ENCODE data around the gene PCBD1.

Gene PCBD1

GRCh38 chr10:70850097-70850496 lies 38.3 kb downstream of the PCBD1 start:
- CTCF ChIA-PET: no interaction called here
- no peaks in the 10 kb centered on the region for H3K9me3 Mint-ChIP-seq
- no peaks in the 10 kb centered on the region for H3K27me3 Mint-ChIP-seq
- peaks cover 6% of the 10 kb centered on the region for H3K4me1 Mint-ChIP-seq
- no peak overlapping the region for H3K27ac Mint-ChIP-seq
- H3K36me3 Mint-ChIP-seq: peaks cover 5% of the 10 kb centered on the region
- H3K4me3 Mint-ChIP-seq: no peak overlapping the region
- DNase-seq: no peak

DNA sequence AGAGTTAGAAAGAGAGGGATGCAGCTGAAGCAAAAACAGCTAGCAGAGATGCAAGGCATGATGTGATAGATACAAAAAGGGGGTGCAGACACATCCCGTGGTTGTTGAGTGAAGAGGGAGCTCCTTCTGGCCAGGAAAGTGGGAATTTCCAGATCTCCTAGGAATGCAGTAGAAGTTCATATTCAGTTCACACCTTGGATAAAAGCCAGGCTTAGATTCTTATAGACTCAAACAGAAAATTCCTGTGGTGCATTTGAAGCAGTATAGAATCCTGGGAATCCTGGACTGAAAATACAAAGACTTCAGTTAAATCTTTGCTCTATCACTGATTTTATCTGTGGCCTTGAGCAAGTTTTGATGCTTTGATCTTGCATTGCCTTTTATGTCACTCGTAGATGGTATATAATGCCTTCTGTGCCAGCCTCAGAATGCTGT lies 38.8 kb downstream of the PCBD1 start:
- no peak for DNase-seq
- Mint-ChIP-seq H3K27ac (no peak overlapping the region), H3K9me3 (no peaks in the 10 kb centered on the region), H3K4me3 (no peak overlapping the region), H3K4me1 (peaks cover 6% of the 10 kb centered on the region), H3K27me3 (no peaks in the 10 kb centered on the region), H3K36me3 (peaks cover 5% of the 10 kb centered on the region)
- CTCF ChIA-PET: no interaction called here

DNA sequence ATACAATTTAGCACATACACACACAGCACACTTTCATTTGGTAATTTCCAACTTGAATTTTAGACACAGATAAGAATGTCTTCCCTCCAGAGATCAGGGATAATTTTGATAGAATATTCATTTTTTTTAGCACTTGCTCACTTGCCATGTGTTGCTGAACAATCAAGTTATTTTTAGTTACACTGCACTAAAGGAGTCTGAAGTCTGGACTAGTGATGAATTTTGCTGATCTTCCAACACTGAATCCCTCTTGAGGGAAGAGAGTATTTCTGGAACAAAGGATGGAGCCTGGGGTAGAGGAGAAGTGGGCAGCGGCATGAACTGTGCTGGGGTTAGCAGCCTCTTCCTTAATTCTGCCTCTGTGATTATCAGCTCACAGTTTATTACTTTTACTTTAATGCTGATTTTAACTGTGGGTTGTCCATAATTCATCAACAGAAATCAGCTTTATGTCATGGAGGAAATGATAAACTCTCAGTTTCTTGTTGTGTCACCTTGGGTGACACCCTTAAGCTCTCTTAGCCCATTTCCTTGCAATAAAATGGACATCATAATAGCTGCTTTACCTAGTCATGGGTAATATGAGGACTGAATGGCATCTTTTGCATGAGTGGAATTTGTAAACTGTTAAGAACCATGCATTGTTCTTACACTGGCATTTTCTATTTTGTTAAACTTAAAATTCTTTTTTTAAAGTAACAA lies 40.6 kb downstream of the PCBD1 start:
- Mint-ChIP-seq H3K4me1 (peaks cover 6% of the 10 kb centered on the region), H3K27ac (no peak overlapping the region), H3K4me3 (no peak overlapping the region), H3K27me3 (no peaks in the 10 kb centered on the region), H3K36me3 (peaks cover 5% of the 10 kb centered on the region), H3K9me3 (no peaks in the 10 kb centered on the region)
- CTCF ChIA-PET: no interaction called here
- DNase-seq: no peak

DNA sequence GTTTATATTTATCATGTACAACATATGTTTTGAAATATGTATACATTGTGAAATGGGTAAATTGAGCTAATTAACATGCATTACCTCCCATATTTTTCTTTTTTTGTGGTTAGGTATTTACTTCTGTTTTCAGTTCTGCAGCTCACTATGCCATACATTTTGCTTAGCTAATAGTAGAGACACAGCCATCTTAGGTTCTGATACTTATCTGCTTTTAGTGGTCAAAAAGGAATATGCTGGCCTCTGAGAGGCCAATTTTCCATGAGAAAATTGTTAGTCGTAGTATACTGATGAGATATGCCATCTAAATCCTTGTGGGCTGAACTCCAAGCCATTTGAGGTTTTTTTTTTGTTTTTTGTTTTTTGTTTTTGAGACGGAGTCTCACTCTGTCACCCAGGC lies 41.6 kb downstream of the PCBD1 start:
- CTCF ChIA-PET: no interaction called here
- H3K9me3 Mint-ChIP-seq: no peaks in the 10 kb centered on the region
- H3K27me3 Mint-ChIP-seq: no peaks in the 10 kb centered on the region
- H3K36me3 Mint-ChIP-seq: peaks cover 4% of the 10 kb centered on the region
- no peak overlapping the region for H3K4me3 Mint-ChIP-seq
- no peak for DNase-seq
- no peak overlapping the region for H3K27ac Mint-ChIP-seq
- peaks cover 6% of the 10 kb centered on the region for H3K4me1 Mint-ChIP-seq

DNA sequence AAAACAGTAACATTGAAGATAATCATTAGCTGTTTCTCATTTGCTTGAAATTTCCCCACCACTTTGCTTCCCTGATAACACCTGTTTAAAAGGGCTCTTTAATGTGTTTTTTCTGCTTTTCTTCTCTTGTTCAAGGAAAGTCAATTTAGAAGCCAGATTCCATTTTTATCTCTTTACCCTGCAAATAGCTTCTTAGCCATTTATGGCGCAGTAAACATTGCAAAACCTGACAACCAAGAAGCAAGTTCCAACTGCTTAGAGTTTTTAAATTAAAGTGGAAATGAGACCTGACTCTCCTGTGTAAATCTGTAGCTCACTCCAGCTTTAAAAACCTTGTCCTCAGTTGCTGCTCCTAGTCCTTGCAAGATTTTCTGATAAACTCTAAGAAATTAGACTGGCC lies 42.5 kb downstream of the PCBD1 start:
- no peak for DNase-seq
- Mint-ChIP-seq H3K27me3 (no peaks in the 10 kb centered on the region), H3K36me3 (peaks cover 4% of the 10 kb centered on the region), H3K27ac (no peak overlapping the region), H3K9me3 (no peaks in the 10 kb centered on the region), H3K4me1 (peaks cover 6% of the 10 kb centered on the region), H3K4me3 (no peak overlapping the region)
- CTCF ChIA-PET: no interaction called here

- CTCF ChIA-PET: no interaction called here
- H3K4me1 Mint-ChIP-seq: peaks cover 6% of the 10 kb centered on the region
Measured at GRCh38 chr10:70845256-70845655, 43.1 kb downstream of the PCBD1 start.

DNA sequence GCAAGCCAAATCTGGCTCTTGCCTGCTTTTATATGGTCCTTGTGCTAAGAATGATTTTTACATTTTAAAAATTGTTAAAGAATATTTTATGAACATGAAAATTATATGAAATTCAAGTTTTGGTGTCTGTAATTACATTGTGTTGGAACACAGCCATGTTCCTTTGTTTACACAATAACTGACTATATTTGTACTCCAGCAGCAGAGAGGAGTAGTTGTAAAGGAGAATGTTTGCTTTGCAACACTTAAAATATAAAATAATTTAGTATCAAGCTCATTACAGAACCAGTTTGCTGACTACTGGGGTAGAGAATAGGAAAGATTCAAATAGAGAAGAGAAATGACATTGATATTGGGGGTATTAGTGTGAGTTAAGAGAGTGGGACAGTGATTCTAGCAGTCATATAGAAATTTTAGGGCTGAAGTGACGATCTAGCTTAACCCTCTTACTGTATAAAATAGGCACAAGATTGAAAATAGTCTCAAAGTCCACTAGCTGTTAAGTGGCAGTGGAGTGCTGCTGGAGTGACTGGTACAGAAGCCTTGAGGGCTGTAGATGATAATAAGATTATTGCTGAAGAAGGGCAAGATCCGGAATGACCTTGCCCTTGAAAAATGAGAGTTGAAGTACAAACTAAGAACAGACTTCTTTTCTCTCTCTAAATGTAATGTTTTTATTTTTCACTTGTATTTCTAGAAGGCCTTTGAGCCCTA lies 44.4 kb downstream of the PCBD1 start:
- CTCF ChIA-PET: no interaction called here
- Mint-ChIP-seq H3K27me3 (no peaks in the 10 kb centered on the region), H3K4me1 (no peaks in the 10 kb centered on the region), H3K4me3 (no peak overlapping the region), H3K9me3 (no peaks in the 10 kb centered on the region), H3K27ac (no peak overlapping the region), H3K36me3 (peaks cover 4% of the 10 kb centered on the region)
- no peak for DNase-seq

More at GRCh38 chr10:70845256-70845655, 43.1 kb downstream of the PCBD1 start:
- H3K9me3 Mint-ChIP-seq: no peaks in the 10 kb centered on the region
- H3K36me3 Mint-ChIP-seq: peaks cover 4% of the 10 kb centered on the region
- H3K27me3 Mint-ChIP-seq: no peaks in the 10 kb centered on the region
- H3K4me3 Mint-ChIP-seq: no peak overlapping the region
- no peak for DNase-seq
- no peak overlapping the region for H3K27ac Mint-ChIP-seq

DNA sequence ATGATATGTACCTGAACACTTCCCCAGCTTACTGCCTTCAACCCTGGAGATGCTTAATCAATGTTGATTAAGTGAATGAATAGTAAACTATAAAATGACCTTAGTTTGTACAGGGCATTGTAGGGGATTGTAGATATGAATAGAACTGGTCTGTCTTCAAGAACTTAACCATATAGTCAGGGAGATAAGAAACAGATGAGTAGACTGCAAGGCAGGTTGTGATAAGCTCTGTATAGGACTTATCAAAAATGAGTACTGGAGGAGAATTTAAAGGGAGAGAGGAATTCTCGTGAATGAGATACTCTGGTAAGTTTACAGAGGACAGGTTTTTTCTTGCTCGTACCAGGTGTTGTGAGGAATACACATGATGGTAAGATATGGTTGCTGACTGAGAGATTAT lies 45.0 kb downstream of the PCBD1 start:
- H3K36me3 Mint-ChIP-seq: peaks cover 4% of the 10 kb centered on the region
- CTCF ChIA-PET: no interaction called here
- DNase-seq: no peak
- no peaks in the 10 kb centered on the region for H3K4me1 Mint-ChIP-seq
- no peak overlapping the region for H3K27ac Mint-ChIP-seq
- no peaks in the 10 kb centered on the region for H3K9me3 Mint-ChIP-seq
- no peaks in the 10 kb centered on the region for H3K27me3 Mint-ChIP-seq
- no peak overlapping the region for H3K4me3 Mint-ChIP-seq

GRCh38 chr10:70840836-70841235 lies 47.5 kb downstream of the PCBD1 start:
- Mint-ChIP-seq H3K27me3 (no peaks in the 10 kb centered on the region), H3K9me3 (no peaks in the 10 kb centered on the region), H3K4me1 (no peaks in the 10 kb centered on the region), H3K27ac (no peak overlapping the region), H3K4me3 (no peak overlapping the region), H3K36me3 (peaks cover 4% of the 10 kb centered on the region)
- CTCF ChIA-PET: no interaction called here
- DNase-seq: no peak

DNA sequence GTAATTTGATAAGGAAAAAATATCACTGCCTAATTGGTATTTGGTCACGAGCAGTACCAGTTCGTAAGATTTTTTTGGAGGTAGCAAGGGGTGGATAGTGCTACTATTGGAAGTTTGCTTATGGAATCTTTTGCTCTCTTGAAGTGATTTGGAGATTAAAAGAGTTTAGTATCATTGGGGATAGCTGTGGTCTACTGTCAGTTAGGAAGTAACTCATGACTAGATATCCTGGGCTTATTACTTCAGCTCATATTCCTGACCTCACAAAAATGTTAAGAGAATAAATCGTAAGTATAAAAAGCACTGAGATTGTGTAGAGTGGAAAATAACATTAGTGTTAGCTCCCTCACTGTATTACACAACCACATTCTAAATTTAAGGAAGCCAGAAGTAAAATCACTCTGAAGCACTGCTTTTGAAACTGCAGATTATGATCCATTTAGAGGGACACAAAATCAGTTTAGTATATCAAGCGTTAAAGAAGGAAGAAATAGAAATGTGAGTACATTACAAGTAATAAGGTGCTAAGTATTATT lies 50.0 kb downstream of the PCBD1 start:
- no peak overlapping the region for H3K4me3 Mint-ChIP-seq
- CTCF ChIA-PET: no interaction called here
- H3K27me3 Mint-ChIP-seq: no peaks in the 10 kb centered on the region
- H3K4me1 Mint-ChIP-seq: peaks cover under 1% of the 10 kb centered on the region
- H3K9me3 Mint-ChIP-seq: no peaks in the 10 kb centered on the region
- H3K27ac Mint-ChIP-seq: no peak overlapping the region
- no peak for DNase-seq
- peaks cover 1% of the 10 kb centered on the region for H3K36me3 Mint-ChIP-seq

GRCh38 chr10:70837660-70838059 lies 50.7 kb downstream of the PCBD1 start:
- peaks cover 6% of the 10 kb centered on the region for H3K4me1 Mint-ChIP-seq
- H3K27me3 Mint-ChIP-seq: no peaks in the 10 kb centered on the region
- no peak for DNase-seq
- H3K4me3 Mint-ChIP-seq: no peak overlapping the region
- CTCF ChIA-PET: no interaction called here
- no peak overlapping the region for H3K27ac Mint-ChIP-seq
- H3K36me3 Mint-ChIP-seq: peaks cover 1% of the 10 kb centered on the region
- H3K9me3 Mint-ChIP-seq: no peaks in the 10 kb centered on the region

GRCh38 chr10:70836319-70836718 lies 52.0 kb downstream of the PCBD1 start:
- H3K36me3 Mint-ChIP-seq: peaks cover 1% of the 10 kb centered on the region
- no peak overlapping the region for H3K27ac Mint-ChIP-seq
- H3K27me3 Mint-ChIP-seq: no peaks in the 10 kb centered on the region
- CTCF ChIA-PET: interaction anchor here (0.9 kb wide), 1 partner anchor 278 kb away, joined by 3 read pairs; no protein-coding TSS in a partner anchor
- no peaks in the 10 kb centered on the region for H3K9me3 Mint-ChIP-seq
- H3K4me1 Mint-ChIP-seq: peaks cover 6% of the 10 kb centered on the region
- no peak overlapping the region for H3K4me3 Mint-ChIP-seq
- no peak for DNase-seq

- no peak for DNase-seq
- H3K4me3 Mint-ChIP-seq: no peak overlapping the region
- CTCF ChIA-PET: no interaction called here
- H3K27ac Mint-ChIP-seq: no peak overlapping the region
- H3K36me3 Mint-ChIP-seq: peaks cover 1% of the 10 kb centered on the region
- no peaks in the 10 kb centered on the region for H3K27me3 Mint-ChIP-seq
- peaks cover 6% of the 10 kb centered on the region for H3K4me1 Mint-ChIP-seq
- H3K9me3 Mint-ChIP-seq: no peaks in the 10 kb centered on the region
Measured at GRCh38 chr10:70834441-70835151, 53.8 kb downstream of the PCBD1 start.

DNA sequence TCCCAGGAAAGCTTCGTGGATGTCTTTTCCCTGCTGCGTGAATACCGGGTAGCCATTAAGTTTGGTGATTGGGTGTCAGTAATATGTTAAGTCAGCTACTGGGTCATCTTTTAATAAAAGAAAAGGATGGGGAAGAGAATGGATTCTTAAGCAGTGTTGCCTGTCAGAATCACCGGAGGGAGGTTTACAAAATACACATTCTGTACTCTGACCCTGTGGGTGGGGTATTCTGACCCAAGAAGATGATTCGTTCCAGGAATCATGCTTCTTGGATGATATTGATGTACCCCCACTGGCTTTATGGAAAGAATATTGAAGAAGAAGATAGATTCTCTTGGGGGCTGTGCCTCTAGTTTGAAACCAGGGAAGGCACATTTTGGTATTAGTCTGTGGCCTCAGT lies 54.3 kb downstream of the PCBD1 start:
- CTCF ChIA-PET: interaction anchor here (1.1 kb wide), 1 partner anchor 19 kb away, joined by 3 read pairs; no protein-coding TSS in a partner anchor
- Mint-ChIP-seq H3K4me3 (no peak overlapping the region), H3K9me3 (no peaks in the 10 kb centered on the region), H3K4me1 (peaks cover 6% of the 10 kb centered on the region), H3K36me3 (peaks cover 1% of the 10 kb centered on the region), H3K27ac (no peak overlapping the region), H3K27me3 (no peaks in the 10 kb centered on the region)
- DNase-seq: no peak

Data from activated naive CD4-positive, alpha-beta T cell treated with anti-CD3 and anti-CD28 coated beads, Interleukin-2, amount 10 ng/mL, durations not matched to agents 7 days and 5 days (primary cell).